Upper lobe of left lung (tissue), 4 donors: ENCODE results near the gene TRIP13.

Experiments
- CTCF ChIP-seq, 6 experiments: fragments of 450-650 bp in 4 of 6; fragments of 200-600 bp in 2 of 6; sonication (generic) in 2 of 6; IDR thresholded peaks; one replicate each; pipeline ENCODE4 v1.5.1; 2016 to 2019; ENCODE audit warnings: antibody characterized with exemption in 6 of 6
- EP300 ChIP-seq, 4 donors: sonication (generic); formaldehyde crosslinking; IDR thresholded peaks; one replicate each; pipeline ENCODE4 v1.5.1; 2017; ENCODE audit warnings: antibody characterized with exemption in 4 of 4, control low read depth in 2 of 4
- POLR2A ChIP-seq, 4 donors: fragments of 450-650 bp; IDR thresholded peaks; one replicate each; pipeline ENCODE4 v1.5.1; 2016 to 2017; ENCODE audit warnings: antibody characterized with exemption in 4 of 4, mild to moderate bottlenecking in 2 of 4
- POLR2AphosphoS5 ChIP-seq, 2 donors: sonication (generic); formaldehyde crosslinking; IDR thresholded peaks; one replicate each; pipeline ENCODE4 v1.5.1; 2017; ENCODE audit warnings: antibody characterized with exemption in 2 of 2

GRCh38 chr5:867300-867870 is 25.3 kb upstream of the TRIP13 start:
- TF ChIP-seq CTCF (IDR thresholded peaks at IDR 0.05) (no peak), POLR2AphosphoS5 (IDR thresholded peaks at IDR 0.05) (no peak), POLR2A (IDR thresholded peaks at IDR 0.05) (no peak), EP300 (IDR thresholded peaks at IDR 0.05) (no peak)
